HG03066 (cell line): ENCODE data around the gene PPM1L.

Experiments
- ATAC-seq: cut with Tn5 transposase; IDR thresholded peaks from one replicate; pipeline ENCODE4 v1.9.1; 2021; ENCODE audit warnings: low read depth; ENCODE audit not compliant: unreplicated experiment

The PPM1L gene

DNA sequence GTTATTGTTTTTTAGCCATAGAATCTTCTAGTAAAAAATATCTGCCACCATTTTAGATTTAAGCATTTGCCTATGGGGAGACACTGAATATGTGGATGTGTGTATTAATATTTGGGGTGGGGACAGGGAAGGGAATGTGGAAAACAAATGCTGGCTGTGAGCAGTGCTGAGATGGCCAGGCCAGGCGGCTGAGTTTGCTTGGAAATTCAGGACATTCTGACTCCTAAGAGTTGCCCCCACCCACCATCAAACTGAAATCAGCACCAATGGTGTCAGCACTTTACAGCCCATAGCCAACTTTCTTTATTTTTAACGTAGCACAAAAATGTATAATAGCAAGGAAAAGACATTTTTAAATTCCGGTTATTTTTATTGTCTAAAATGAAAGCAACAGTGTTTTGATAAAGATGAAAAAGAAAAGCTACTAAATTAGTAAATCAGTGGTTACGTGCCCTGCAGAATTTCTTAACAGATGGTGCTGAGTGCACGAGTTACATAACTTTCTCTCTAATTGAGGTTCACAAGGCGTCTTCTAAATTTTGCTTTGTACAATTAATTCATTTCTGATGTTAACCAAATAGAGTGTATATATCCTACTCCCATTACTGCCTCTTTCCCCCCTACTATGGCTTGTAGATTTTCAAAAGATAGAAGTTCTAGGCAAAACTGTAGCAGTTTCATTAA is 315.1 kb downstream of the PPM1L start:
- no peak for ATAC-seq

DNA sequence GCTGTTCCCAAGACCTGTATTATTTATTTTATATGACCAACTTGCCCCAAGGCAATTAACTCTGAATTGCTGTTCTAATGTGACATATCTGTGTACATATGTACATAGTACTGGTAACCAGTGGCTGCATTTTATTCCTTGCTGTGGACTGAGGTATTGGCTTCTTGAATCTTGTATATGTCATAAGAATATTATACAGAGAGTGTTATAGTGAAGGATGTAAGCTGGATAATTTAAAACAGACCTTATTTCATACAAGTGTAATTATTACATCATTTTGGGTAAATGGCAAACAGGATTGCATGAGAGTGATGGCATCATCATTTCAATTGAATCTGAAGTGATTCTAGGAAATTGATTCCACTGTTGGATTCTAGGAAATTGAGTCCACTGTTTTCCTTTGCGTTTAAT is 316.2 kb downstream of the PPM1L start:
- ATAC-seq, result no peak

DNA sequence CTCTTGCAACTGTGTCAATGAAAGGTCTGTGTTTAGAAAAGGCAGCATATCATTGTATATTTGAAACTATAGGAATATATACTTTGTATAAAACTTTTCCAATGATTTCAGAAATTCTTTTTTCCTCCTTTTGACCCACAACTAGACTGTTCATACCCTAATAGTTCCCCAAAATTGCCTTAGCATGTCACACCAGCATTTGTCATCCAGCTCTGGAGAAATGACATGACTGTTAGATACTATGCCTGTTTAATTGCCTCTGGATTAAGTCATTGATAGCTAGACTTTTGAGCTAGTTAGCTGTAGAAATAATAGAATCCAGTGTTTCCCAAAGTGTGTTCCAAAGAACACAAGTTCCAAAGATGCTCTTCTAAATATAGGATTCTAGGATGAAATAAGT is 316.7 kb downstream of the PPM1L start:
- no peak for ATAC-seq

DNA sequence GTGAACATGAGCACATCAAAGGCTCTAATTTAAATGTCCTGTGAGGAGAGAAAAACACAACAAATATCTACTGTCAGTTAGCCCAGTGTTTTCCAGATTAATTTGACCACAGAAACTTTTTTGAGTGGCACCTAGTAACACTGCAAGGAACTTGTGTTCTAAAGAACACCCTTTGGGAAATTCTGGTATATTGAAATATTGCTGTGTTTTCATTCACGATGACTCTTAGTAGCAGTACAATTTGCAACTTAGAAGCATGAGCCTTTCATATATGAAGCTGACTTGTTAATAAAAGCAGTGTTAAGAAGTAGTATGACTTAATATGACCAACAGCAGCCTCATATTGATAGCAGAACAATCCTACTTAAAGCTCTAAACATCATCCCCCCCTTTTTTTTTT is 317.1 kb downstream of the PPM1L start:
- no peak for ATAC-seq

DNA sequence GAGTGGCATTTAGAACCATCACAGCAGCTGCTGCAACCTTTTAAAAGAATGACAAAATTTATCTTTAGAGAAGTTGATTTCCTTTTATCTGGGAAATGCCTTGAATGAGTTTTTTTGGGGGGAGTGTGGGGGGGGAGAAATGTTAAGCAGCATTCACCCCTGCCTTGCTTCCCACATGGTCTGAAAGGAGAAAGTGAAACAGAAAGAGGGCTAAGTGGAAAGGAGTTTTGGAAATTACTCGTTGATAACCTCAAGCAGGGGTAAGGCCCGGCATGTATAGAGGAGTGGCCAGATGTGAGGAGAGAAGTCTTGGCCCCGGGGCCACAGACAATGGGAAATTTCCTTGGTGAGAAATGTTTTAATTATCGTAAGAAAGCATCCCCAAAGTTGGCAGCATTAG is 325.6 kb downstream of the PPM1L start:
- no peak for ATAC-seq

DNA sequence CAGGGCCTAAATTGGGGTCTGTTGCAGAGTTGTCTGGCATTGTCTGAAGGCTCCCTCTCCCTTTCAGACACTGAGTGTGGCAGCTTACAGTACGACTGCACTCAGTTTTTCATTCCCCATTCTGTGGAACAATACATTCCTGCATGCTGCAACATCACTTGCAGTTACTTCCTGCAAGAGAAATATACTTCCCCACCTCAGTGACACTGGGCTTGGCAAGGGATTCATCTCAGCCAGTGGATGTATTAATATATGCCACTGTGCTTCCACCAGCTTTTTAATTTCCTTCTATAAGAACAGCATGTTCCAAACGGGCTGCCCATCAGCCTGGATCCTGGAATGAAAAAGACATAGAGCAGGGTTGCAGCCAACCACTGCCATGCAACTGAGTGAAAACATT is 326.0 kb downstream of the PPM1L start:
- ATAC-seq, result no peak

DNA sequence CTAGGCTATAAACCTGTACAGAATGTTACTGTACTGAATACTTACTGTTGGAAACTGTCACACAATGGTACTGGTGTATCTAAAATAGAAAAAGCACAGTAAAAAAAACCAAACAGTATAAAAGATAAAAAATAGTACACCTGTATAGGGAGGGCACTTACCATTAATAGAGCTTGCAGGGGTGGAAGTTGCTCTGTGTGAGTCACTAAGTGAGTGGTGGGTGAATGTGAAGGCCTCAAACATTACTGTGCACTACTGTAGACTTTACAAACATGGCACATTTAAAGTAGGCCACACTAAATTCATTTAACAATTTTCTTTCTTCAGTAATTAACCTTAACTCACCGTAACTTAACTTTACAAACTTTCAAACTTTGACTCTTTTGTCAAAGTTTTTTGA is 327.1 kb downstream of the PPM1L start:
- no peak for ATAC-seq

DNA sequence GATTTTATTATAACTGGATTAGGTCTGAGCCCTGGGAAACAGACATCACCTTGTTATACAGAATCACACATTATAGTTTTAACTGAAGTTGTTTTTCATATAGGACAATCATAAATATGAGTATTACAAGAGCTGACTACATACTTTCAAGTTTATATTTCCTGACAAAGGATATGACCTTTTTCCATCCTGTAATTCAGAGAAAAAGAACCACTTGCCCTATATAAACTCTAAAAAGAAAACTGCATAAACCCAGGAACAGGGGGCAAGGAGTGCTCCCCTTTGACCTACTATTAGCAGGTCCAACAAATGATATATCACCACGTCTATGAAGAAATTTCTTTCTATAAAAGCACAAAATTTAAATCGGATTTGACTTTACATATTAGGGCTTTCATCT is 328.2 kb downstream of the PPM1L start:
- no peak for ATAC-seq

DNA sequence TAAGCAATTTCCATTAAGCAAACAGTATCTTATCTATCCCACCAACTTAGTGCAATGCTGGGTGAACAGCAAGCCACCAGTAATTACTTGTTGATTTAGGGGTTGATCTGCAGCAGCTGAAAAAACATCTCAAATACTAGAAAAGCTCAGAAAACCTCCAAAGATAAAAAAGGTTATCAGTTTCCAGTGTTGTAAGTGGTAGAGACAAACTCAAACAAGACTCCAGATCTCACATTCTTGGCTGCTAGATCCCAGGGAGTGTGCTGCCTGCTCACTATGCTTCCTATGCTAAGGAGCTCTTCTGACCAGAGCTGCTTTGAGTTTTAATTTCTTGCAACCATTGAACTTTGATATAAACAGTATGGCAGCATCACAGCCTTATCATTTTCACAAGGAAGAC is 337.9 kb downstream of the PPM1L start:
- no peak for ATAC-seq

DNA sequence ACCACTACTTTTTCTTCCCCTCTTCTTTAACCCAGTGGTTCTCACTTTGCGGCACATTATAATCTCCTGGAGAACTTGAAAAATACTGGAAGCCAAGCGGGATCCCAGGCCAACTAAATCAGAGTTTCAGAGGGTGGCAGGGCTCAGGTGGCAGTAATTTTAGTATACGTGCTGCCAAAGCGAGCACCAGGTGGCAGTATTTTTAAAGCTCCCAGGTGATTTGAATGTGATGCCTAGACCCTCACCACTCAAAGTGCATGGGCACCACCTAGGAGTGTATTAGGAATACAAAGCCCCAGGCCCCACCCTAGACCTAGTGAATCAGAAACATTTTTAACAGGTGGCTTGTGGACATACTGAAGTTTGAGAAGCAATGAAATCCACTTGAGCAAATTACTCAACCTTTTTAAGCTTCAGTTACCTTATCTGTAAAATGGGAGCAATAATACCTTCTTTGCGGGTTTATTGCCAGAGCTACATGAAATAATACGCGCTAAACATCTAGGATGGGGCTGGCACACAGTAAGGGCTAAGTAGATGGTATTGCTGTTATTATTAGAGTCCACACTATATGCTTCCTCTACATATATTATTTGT is 340.8 kb downstream of the PPM1L start:
- ATAC-seq, result no peak

DNA sequence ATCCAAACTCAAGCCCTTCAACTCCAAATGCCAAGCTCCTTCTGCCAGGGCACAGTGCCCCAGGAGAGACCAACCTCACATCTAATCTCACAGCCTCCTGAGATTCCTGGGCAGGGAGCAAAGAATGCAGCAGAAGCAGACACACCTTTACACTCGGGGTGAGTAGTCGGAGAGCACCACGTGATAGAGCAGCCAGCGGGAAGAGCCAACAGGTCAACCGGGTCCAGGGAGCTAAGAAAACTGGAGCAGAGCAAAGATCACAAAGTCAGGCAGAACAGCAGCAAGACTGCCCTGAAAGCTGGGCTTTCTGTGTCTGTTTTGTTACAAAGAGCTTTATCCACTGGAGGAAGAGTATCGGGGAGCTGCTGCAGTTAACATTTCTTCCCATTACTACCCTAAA is 345.0 kb downstream of the PPM1L start:
- ATAC-seq, result no peak

DNA sequence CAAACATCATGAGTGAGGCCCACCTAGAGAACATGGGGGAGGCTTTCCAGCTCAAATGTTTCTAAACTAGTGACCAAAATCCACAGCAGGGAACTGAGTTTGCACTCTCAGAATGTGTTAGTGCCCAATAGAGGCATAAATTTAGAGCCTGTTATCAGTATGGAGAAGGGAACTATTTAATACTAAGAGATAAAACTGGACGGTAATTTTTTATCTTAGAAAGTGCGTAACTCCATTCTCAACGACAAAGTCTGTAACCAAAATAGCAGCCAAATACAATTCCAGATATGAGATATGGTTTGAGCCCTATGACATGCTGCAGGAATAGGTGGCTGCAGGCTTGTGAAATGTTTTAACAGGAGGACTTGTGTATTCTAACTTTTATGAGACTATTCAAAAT is 345.6 kb downstream of the PPM1L start:
- no peak for ATAC-seq

DNA sequence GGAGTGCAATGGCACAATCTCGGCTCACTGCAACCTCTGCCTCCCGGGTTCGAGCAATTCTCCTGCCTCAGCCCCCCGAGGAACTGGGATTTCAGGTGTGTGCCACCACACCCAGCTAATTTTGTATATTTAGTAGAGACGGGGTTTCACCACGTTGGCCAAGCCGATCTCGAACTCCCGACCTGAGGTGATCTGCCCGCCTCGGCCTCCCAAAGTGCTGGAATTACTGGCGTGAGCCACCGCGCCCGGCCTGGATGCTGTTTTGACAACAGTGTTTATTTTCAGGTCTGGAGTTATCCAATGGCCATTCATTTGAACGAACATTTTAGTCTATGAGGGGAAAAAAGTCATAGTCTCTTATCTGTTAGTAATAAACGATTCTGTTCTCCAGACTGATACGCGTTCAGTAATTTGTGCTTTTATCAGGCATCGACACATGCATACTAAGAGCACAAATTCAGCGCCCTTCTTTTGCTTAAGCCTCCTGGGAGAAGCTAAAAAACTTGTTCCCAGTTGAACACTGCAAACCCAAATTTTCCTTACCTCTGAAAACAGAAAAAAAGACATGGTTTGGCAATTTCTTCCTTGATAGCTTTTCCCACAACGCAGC is 347.9 kb downstream of the PPM1L start:
- ATAC-seq, result no peak

DNA sequence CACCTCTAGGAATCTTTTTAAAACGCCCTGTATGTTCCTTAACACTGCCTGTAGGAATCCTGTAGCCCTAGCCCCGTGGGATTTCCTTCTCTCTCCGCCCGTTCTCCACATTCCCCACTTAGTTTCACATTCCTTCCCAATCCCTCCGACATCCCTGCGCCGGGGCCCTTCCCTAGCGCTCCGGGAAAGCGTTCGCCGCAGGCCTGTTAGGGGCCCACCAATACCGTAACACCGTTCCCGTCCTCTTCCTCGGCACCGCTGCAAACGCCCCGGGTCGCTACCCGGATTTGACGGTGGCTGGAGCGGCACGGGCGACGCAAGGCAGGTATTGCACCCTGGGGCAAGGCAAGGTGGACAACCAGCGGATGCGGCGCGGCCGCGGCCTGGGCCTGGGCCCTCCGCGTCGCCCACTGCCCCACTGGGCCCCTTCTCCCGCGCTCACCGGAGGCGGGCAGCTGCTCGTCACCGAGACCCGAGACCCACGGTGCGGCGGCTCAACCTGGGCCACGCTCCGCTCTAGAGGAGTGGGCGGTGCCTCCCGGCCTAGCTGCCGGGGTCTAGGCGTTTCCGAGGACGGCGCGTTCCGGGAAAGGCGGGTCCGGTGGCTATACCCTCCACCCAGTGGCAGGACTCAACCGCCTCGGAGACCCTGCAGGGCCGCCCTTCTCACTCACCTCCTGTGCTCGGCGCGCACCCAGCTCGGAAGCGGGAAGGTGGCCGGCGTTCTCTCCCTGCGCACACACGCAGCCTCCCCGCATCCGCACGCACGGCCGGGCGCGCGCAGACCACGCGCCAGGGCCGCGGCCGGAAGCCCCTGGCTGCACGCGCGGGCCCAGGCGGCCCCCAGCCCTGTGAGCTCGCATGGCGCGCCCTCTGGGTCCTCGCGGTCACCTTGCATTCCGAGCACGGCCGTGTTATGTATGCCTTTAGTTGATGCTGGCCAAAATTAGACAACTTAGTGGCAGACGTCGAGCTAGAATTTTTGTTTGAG is 348.8 kb downstream of the PPM1L start, which contains the start of gene B3GALNT1:
Gene B3GALNT1, minus strand, starts transcription at position 789 of the 991 bp plus-strand sequence. CDS start 18,595 bp downstream, outside the sequence.
- peak; percentile 76 for ATAC-seq

DNA sequence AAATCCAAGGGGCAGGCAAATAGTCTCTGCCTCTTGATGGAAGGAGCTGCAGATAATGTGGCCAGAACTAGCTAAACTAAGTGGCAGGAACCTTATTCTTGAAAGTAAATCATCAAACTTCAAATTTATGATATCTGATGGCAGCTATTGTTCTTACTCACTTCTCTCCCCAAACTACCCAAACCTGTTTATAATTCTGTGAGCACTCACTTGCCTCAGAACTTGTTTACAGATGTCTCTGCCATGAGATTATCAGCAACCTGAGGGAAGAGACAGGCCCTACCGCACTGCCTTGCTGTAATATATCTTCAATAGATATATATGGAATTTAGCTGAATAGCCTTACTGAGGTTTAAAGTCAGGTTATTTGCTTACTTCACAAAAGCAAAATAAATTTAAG is 351.3 kb downstream of the PPM1L start:
- ATAC-seq, result no peak

DNA sequence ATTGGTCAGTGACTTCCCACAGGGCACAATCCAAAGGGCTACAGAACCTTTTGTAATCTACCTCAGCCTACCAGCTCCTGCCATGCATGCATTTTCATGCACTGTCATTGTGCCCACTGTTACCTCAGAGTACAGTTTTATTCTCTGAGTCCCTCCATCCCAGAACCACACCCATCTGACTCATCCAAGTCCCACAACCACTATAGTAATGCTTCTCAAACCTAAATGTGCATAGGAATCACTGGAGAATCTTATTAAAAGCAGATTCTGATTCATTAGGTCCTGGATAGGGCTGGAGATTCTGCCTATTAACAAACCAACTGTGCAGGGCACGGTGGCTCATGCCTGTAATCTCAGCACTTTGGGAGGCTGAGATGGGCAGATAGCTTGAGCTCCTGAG is 352.8 kb downstream of the PPM1L start:
- ATAC-seq, result no peak

DNA sequence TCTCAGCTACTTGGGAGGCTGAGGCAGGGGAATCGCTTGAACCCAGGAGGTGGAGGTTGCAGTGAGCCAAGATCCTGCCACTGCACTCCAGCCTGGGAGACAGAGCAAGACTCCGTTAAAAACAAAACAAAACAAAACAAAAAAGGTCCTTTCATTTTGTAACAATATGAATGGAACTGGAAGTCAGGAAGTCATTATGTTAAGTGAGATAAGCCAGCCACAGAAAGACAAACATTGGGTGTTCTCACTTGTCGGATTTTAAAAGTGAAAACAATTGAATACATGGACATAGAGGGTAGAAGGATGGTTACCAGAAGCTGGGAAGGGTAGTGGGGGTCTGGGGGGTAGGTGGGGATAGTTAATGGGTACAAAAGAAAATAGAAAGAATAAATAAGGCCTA is 361.6 kb downstream of the PPM1L start:
- ATAC-seq, result no peak

DNA sequence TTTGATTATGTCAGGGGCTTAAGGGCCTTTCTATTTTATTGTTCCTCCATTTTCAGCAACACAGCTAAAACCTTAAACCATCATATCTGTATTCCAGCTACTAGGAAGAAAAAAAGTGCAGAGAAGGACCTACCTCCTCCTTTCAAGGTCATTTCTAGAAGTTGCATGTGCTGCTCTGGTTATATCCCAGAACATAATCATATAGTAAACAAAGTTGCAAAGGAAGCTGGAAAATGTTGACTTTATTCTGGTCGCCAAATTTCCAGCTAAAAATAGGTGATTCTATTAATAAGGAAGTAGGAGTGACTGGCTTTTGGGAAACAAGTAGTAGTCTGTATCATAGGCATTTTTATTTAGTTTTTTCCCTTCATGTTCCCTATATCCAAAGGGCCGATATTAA is 370.5 kb downstream of the PPM1L start:
- no peak for ATAC-seq
